IMR-90 (cell line): ENCODE results near the gene SIM1. TPM values are rescaled to one million over a fixed set of nuclear protein-coding genes. Genes with fewer than 3 reads are reported as not detected.

Experiments used
- ATAC-seq: fragments of 200-7000 bp; cut with Tn5 transposase; 2 replicates; pipeline ENCODE4 v1.9.1; 2020; ENCODE audit warnings: low read depth, mild to moderate bottlenecking, moderate library complexity
- BruUV-seq: library from RNA; stranded (reverse); fragments of 400-500 nt; replicated peaks from 2 replicates; lab custom pipeline; 2021; lab: Mats Ljungman, UMichigan
- CTCF ChIA-PET: fragments of 300-600 bp; formaldehyde crosslinking; extraction: SDS; loops from one replicate; lab custom pipeline; 2021; ENCODE audit warnings: antibody characterized with exemption; lab: Yijun Ruan, JAX
- POLR2A ChIA-PET: fragments of 300-600 bp; sonication (Branson Sonifier 250); formaldehyde crosslinking; loops from one replicate; lab custom pipeline; 2022; ENCODE audit warnings: antibody characterized with exemption; ENCODE audit not compliant: unreplicated experiment; lab: Charles Lee
- DNase-seq: peaks from one replicate; pipeline ENCODE4 v3.0.0; 2013
- H2AFZ ChIP-seq: replicated peaks from 2 replicates; pipeline ENCODE3; 2013; ENCODE audit warnings: low read length, mild to moderate bottlenecking; ENCODE audit not compliant: poor library complexity
- H2AK5ac ChIP-seq: 2 replicates; pipeline ENCODE4 v1.6.1; 2013; ENCODE audit warnings: low read depth, low read length, inconsistent platforms
- H2AK9ac ChIP-seq: replicated peaks from 2 replicates; pipeline ENCODE3; 2013; ENCODE audit warnings: mild to moderate bottlenecking, low read depth, low read length, moderate library complexity; ENCODE audit not compliant: poor library complexity
- H2BK120ac ChIP-seq: 2 replicates; pipeline ENCODE4 v1.6.1; 2013; ENCODE audit warnings: low read depth, low read length, inconsistent platforms
- H2BK15ac ChIP-seq: 3 replicates; pipeline ENCODE4 v1.6.1; 2013; ENCODE audit warnings: low read depth, low read length, inconsistent platforms
- H2BK20ac ChIP-seq: 2 replicates; pipeline ENCODE4 v1.6.1; 2013; ENCODE audit warnings: low read depth, mild to moderate bottlenecking, inconsistent platforms, low read length, moderate library complexity
- H2BK5ac ChIP-seq: 2 replicates; pipeline ENCODE4 v1.6.1; 2013; ENCODE audit warnings: mild to moderate bottlenecking, low read depth, low read length, inconsistent platforms; ENCODE audit not compliant: poor library complexity, severe bottlenecking
- H3K14ac ChIP-seq: replicated peaks from 2 replicates; pipeline ENCODE4 v1.6.1; 2013; ENCODE audit warnings: low read depth, low read length, inconsistent platforms
- H3K18ac ChIP-seq: 2 replicates; pipeline ENCODE4 v1.6.1; 2013; ENCODE audit warnings: low read depth, low read length, control low read depth
- H3K23ac ChIP-seq: 2 replicates; pipeline ENCODE4 v1.6.1; 2013; ENCODE audit warnings: low read depth, low read length, inconsistent platforms
- H3K27ac ChIP-seq: 2 replicates; pipeline ENCODE4 v1.5.1; 2013; ENCODE audit warnings: mild to moderate bottlenecking, control low read depth, low read length; ENCODE audit not compliant: insufficient read depth
- H3K27me3 ChIP-seq: 2 replicates; pipeline ENCODE4 v1.6.1; 2013; ENCODE audit warnings: low read length; ENCODE audit not compliant: control insufficient read depth, insufficient read depth
- H3K36me3 ChIP-seq: 2 replicates; pipeline ENCODE4 v1.6.1; 2013; ENCODE audit warnings: low read length, mixed read lengths; ENCODE audit not compliant: control insufficient read depth, insufficient read depth
- H3K4ac ChIP-seq: 2 replicates; pipeline ENCODE4 v1.6.1; 2013; ENCODE audit warnings: low read depth, low read length, inconsistent platforms
- H3K4me1 ChIP-seq: 2 replicates; pipeline ENCODE4 v1.6.1; 2013; ENCODE audit warnings: low read length, mixed read lengths; ENCODE audit not compliant: control insufficient read depth, insufficient read depth
- H3K4me2 ChIP-seq: 2 replicates; pipeline ENCODE4 v1.6.1; 2013; ENCODE audit warnings: low read depth, mild to moderate bottlenecking, control low read depth, low read length, moderate library complexity
- H3K4me3 ChIP-seq: 2 replicates; pipeline ENCODE4 v1.5.1; 2013; ENCODE audit warnings: low read depth, mild to moderate bottlenecking, control low read depth, low read length, moderate library complexity; ENCODE audit not compliant: insufficient read depth
- H3K56ac ChIP-seq: 2 replicates; pipeline ENCODE4 v1.6.1; 2013; ENCODE audit warnings: low read length, inconsistent platforms; ENCODE audit not compliant: insufficient read depth; ENCODE audit errors: extremely low read depth
- H3K79me1 ChIP-seq, 2 experiments: 2 replicates each; pipeline ENCODE4 v1.6.1; 2013; ENCODE audit warnings: low read length in 2 of 2, inconsistent platforms in 1 of 2, low read depth in 1 of 2
- H3K9ac ChIP-seq: 2 replicates; pipeline ENCODE4 v1.6.1; 2013; ENCODE audit warnings: low read depth, low read length, control low read depth
- H3K9me1 ChIP-seq: 2 replicates; pipeline ENCODE4 v1.6.1; 2013; ENCODE audit warnings: low read length, inconsistent platforms; ENCODE audit not compliant: insufficient read depth
- H3K9me3 ChIP-seq: 2 replicates; pipeline ENCODE4 v1.6.1; 2013; ENCODE audit warnings: low read length; ENCODE audit not compliant: control insufficient read depth, insufficient read depth
- H4K20me1 ChIP-seq: 2 replicates; pipeline ENCODE4 v1.6.1; 2013; ENCODE audit warnings: low read length, inconsistent platforms; ENCODE audit not compliant: insufficient read depth
- H4K5ac ChIP-seq: 2 replicates; pipeline ENCODE4 v1.6.1; 2013; ENCODE audit warnings: mild to moderate bottlenecking, low read depth, low read length, control low read depth
- H4K8ac ChIP-seq, 2 experiments: 2 replicates each; pipeline ENCODE4 v1.6.1; 2013; ENCODE audit warnings: low read depth in 2 of 2, low read length in 2 of 2, control low read depth in 1 of 2, inconsistent platforms in 1 of 2
- H4K91ac ChIP-seq: 2 replicates; pipeline ENCODE4 v1.6.1; 2013; ENCODE audit warnings: low read depth, low read length, inconsistent platforms; ENCODE audit not compliant: insufficient read depth
- BHLHE40 ChIP-seq: fragments of 150-350 bp; IDR thresholded peaks from 2 replicates; pipeline ENCODE4 v1.6.1; 2016; ENCODE audit warnings: mild to moderate bottlenecking, low read depth, low read length
- CHD1 ChIP-seq: IDR thresholded peaks from 2 replicates; pipeline ENCODE4 v1.6.1; 2012; ENCODE audit warnings: low read depth, low read length, improper control_type of control experiment
- ELK1 ChIP-seq: fragments of 150-350 bp; IDR thresholded peaks from 2 replicates; pipeline ENCODE4 v1.6.1; 2016; ENCODE audit warnings: low read depth, mild to moderate bottlenecking, low read length, moderate library complexity, borderline replicate concordance
- FOS ChIP-seq: fragments of 150-350 bp; IDR thresholded peaks from 2 replicates; pipeline ENCODE4 v1.6.1; 2016; ENCODE audit warnings: low read depth, low read length
- MAZ ChIP-seq: IDR thresholded peaks from 2 replicates; pipeline ENCODE4 v1.6.1; 2012; ENCODE audit warnings: low read depth, mild to moderate bottlenecking, low read length, improper control_type of control experiment, moderate library complexity, borderline replicate concordance
- MXI1 ChIP-seq: IDR thresholded peaks from 2 replicates; pipeline ENCODE4 v1.6.1; 2012; ENCODE audit warnings: low read depth, mild to moderate bottlenecking, low read length, moderate library complexity, borderline replicate concordance
- NFE2L2 ChIP-seq: fragments of 150-350 bp; IDR thresholded peaks from 2 replicates; pipeline ENCODE4 v1.6.1; 2016; ENCODE audit warnings: low read depth, mild to moderate bottlenecking, low read length
- POLR2A ChIP-seq: IDR thresholded peaks from 2 replicates; pipeline ENCODE4 v1.6.1; 2012; ENCODE audit warnings: mild to moderate bottlenecking, low read depth, low read length
- RAD21 ChIP-seq: IDR thresholded peaks from 2 replicates; pipeline ENCODE4 v1.6.1; 2012; ENCODE audit warnings: low read length, improper control_type of control experiment
- RFX5 ChIP-seq: IDR thresholded peaks from 2 replicates; pipeline ENCODE4 v1.8.0; 2012; ENCODE audit warnings: low read depth, mild to moderate bottlenecking, low read length, moderate library complexity
- USF2 ChIP-seq: fragments of 150-350 bp; IDR thresholded peaks from 2 replicates; pipeline ENCODE4 v1.6.1; 2017; ENCODE audit warnings: mild to moderate bottlenecking, antibody characterized with exemption, low read length, low read depth
- WGBS, 2 experiments: methylation state at CpG; one replicate each; pipeline versions ENCODE4 v1.1.5 to v1.1.7; 2013; ENCODE audit warnings: missing lambda C conversion rate in 2 of 2; ENCODE audit not compliant: insufficient read length in 1 of 2; ENCODE audit errors: extremely low coverage in 2 of 2; 5-methylcytosine and 5-hydroxymethylcytosine counted together
- dilution Hi-C: fragments of 300-500 bp; cut with HindIII; formaldehyde crosslinking; loops from one replicate; pipeline ENCODE4 v1.14.3; 2018; ENCODE audit warnings: low sequenced_read_pairs; ENCODE audit not compliant: unreplicated experiment
- in situ Hi-C: fragments of 300-500 bp; cut with MboI; formaldehyde crosslinking; loops from 3 replicates; pipeline ENCODE4 v1.14.3; 2019; ENCODE audit warnings: low sequenced_read_pairs, inconsistent platforms, mixed read lengths
- intact Hi-C: fragments of 100-400 bp; cut with micrococcal nuclease; formaldehyde crosslinking; loops from 2 replicates; pipeline ENCODE4 v1.10.0; 2022
- polyA plus RNA-seq, 3 experiments: library from polyadenylated mRNA; depleted of rRNA; stranded (reverse); fragments of >200 nt; gene quantifications; 2 replicates each; pipeline ENCODE4 v1.2.3, GENCODE V29; 2012; ENCODE audit warnings: low replicate concordance in 1 of 3
- total RNA-seq: library from RNA; depleted of rRNA; stranded (reverse); fragments of >200 nt; gene quantifications from 2 replicates; pipeline ENCODE4 v1.2.3, GENCODE V29; 2012

Gene SIM1
- total and polyA plus RNA-seq, 2 of the 4 experiments (the other 2 are of a cell fraction), result not detected

- no peak overlapping the region for H2BK120ac ChIP-seq
- H3K36me3 ChIP-seq, result no peaks in the 10 kb centered on the region
- H3K27me3 ChIP-seq, result peaks cover 22% of the 10 kb centered on the region
- POLR2A ChIA-PET, result no interaction called here
- H2BK15ac ChIP-seq, result no peak overlapping the region
- H2BK20ac ChIP-seq, result no peak overlapping the region
- H4K8ac ChIP-seq, result no peak overlapping the region
- dilution Hi-C loops (no loop called here), in situ Hi-C loops (loop anchor here (5.0 to 25.0 kb wide), 3 partner anchors 362 to 622 kb away; no protein-coding TSS in a partner anchor), intact Hi-C loops (no loop called here)
- H3K27ac ChIP-seq, result no peak overlapping the region
- H3K4ac ChIP-seq, result no peak overlapping the region
- H3K14ac ChIP-seq, result no peak overlapping the region
- no peak overlapping the region for H2AK9ac ChIP-seq
- H3K4me1 ChIP-seq, result no peaks in the 10 kb centered on the region
- H3K4me3 ChIP-seq, result no peak overlapping the region
- H3K9me3 ChIP-seq, result no peaks in the 10 kb centered on the region
- H2BK5ac ChIP-seq, result no peak overlapping the region
- H3K9ac ChIP-seq, result no peak overlapping the region
- H3K56ac ChIP-seq, result no peak overlapping the region
- H4K20me1 ChIP-seq, result no peaks in the 10 kb centered on the region
- H3K18ac ChIP-seq, result no peak overlapping the region
- no peak overlapping the region for H2AK5ac ChIP-seq
- BruUV-seq, result no TSS peak
- TF ChIP-seq CHD1, result no peak
- no peak for TF ChIP-seq NFE2L2
- TF ChIP-seq RFX5, result no peak
- TF ChIP-seq ELK1, result no peak
- TF ChIP-seq MAZ, result no peak
- TF ChIP-seq POLR2A, result no peak
- no peak for TF ChIP-seq USF2
- TF ChIP-seq MXI1, result no peak
- TF ChIP-seq RAD21, result no peak
- TF ChIP-seq BHLHE40, result no peak
- TF ChIP-seq FOS, result no peak
- no peaks in the 10 kb centered on the region; the same call in 1 of the 2 replicates for H3K9me1 ChIP-seq
- no peak overlapping the region for H3K4me2 ChIP-seq
- ATAC-seq (no peak), DNase-seq (no peak)
- CTCF ChIA-PET, result no interaction called here
- no peak overlapping the region for H4K91ac ChIP-seq
- H3K23ac ChIP-seq, result no peak overlapping the region
- H4K5ac ChIP-seq, result no peak overlapping the region
- H3K79me1 ChIP-seq, result no peaks in the 10 kb centered on the region
- WGBS, 2 experiments, result no CpG with 5 or more reads among the region's 5 CpGs
- H2AFZ ChIP-seq, result no peak overlapping the region
Observed at GRCh38 chr6:100484474-100484873, 19.8 kb upstream of the SIM1 start.
